Parathyroid adenoma (tissue), 2 donors: ENCODE results near the gene OSBPL8.

ENCODE experiments used
- H2AFZ ChIP-seq: fragments of 300-600 bp; sonication (generic); one replicate; pipeline ENCODE4 v1.7.0; 2017; ENCODE audit warnings: antibody characterized with exemption, mild to moderate bottlenecking
- H3K27ac ChIP-seq: fragments of 300-600 bp; sonication (generic); one replicate; pipeline ENCODE4 v1.7.0; 2017
- H3K27me3 ChIP-seq: fragments of 300-600 bp; sonication (generic); one replicate; pipeline ENCODE4 v1.7.0; 2017; ENCODE audit warnings: low read length; ENCODE audit not compliant: control insufficient read depth, insufficient read depth
- H3K36me3 ChIP-seq: fragments of 300-600 bp; sonication (generic); one replicate; pipeline ENCODE4 v1.7.0; 2017; ENCODE audit warnings: low read length; ENCODE audit not compliant: control insufficient read depth, insufficient read depth
- H3K4me1 ChIP-seq: fragments of 300-600 bp; sonication (generic); one replicate; pipeline ENCODE4 v1.7.0; 2017; ENCODE audit warnings: control low read depth
- H3K4me2 ChIP-seq: fragments of 300-600 bp; sonication (generic); one replicate; pipeline ENCODE4 v1.7.0; 2017; ENCODE audit warnings: low read length
- H3K4me3 ChIP-seq: fragments of 300-600 bp; sonication (generic); one replicate; pipeline ENCODE4 v1.7.0; 2017; ENCODE audit warnings: low read depth, low read length
- H3K79me2 ChIP-seq: fragments of 300-600 bp; sonication (generic); one replicate; pipeline ENCODE4 v1.7.0; 2017; ENCODE audit warnings: control low read depth
- H3K9ac ChIP-seq: fragments of 300-600 bp; sonication (generic); one replicate; pipeline ENCODE4 v1.7.0; 2017; ENCODE audit warnings: mild to moderate bottlenecking
- H3K9me3 ChIP-seq: fragments of 300-600 bp; sonication (generic); one replicate; pipeline ENCODE4 v1.7.0; 2017; ENCODE audit warnings: low read length; ENCODE audit not compliant: control insufficient read depth
- TF ChIP-seq, protein P1 (sequence below): fragments of 300-600 bp; sonication (generic); IDR thresholded peaks from one replicate; pipeline ENCODE4 v1.7.0; 2017; ENCODE audit warnings: antibody characterized with exemption, mild to moderate bottlenecking
- donor health status: primary hyperparathyroidism.

The OSBPL8 gene

DNA sequence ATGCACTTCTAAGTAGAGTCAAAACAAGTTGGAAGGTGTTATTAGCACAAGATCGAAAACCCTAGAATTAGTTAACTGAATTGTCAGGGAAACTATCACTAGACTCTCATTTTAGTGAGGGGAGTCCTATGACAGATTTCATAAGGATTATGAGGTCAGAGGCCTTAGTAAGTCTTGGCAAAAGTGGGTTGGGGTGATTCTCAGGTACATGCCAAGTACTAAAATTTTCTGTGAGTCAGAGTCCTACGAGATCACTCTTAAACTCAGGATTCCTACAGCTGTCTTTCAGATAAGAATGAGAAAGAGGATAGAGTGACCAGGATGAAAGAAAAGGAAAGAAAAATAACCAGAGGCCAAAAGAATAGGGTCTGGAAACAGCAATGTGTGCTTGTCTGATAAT, 160.5 kb downstream of the OSBPL8 start:
- Histone ChIP-seq H3K9me3 (no peaks in the 10 kb centered on the region), H3K27ac (no peak overlapping the region), H3K36me3 (no peaks in the 10 kb centered on the region), H3K4me3 (no peak overlapping the region), H3K27me3 (no peaks in the 10 kb centered on the region), H3K79me2 (no peaks in the 10 kb centered on the region), H2AFZ (no peak overlapping the region), H3K4me1 (no peaks in the 10 kb centered on the region), H3K9ac (no peak overlapping the region), H3K4me2 (no peak overlapping the region)
- TF ChIP-seq, protein P1, sequence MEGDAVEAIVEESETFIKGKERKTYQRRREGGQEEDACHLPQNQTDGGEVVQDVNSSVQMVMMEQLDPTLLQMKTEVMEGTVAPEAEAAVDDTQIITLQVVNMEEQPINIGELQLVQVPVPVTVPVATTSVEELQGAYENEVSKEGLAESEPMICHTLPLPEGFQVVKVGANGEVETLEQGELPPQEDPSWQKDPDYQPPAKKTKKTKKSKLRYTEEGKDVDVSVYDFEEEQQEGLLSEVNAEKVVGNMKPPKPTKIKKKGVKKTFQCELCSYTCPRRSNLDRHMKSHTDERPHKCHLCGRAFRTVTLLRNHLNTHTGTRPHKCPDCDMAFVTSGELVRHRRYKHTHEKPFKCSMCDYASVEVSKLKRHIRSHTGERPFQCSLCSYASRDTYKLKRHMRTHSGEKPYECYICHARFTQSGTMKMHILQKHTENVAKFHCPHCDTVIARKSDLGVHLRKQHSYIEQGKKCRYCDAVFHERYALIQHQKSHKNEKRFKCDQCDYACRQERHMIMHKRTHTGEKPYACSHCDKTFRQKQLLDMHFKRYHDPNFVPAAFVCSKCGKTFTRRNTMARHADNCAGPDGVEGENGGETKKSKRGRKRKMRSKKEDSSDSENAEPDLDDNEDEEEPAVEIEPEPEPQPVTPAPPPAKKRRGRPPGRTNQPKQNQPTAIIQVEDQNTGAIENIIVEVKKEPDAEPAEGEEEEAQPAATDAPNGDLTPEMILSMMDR, result no peak

GRCh38 chr12:76398106-76398505, 161.5 kb downstream of the OSBPL8 start:
- no peak overlapping the region for H3K4me3 ChIP-seq
- H3K4me2 ChIP-seq, result no peak overlapping the region
- no peaks in the 10 kb centered on the region for H3K4me1 ChIP-seq
- H3K27ac ChIP-seq, result no peak overlapping the region
- no peak overlapping the region for H3K9ac ChIP-seq
- no peak overlapping the region for H2AFZ ChIP-seq
- no peaks in the 10 kb centered on the region for H3K36me3 ChIP-seq
- H3K79me2 ChIP-seq, result no peaks in the 10 kb centered on the region
- no peaks in the 10 kb centered on the region for H3K27me3 ChIP-seq
- TF ChIP-seq, protein P1, result no peak
- H3K9me3 ChIP-seq, result no peaks in the 10 kb centered on the region

- Histone ChIP-seq H3K4me3 (no peak overlapping the region), H3K36me3 (no peaks in the 10 kb centered on the region), H3K27me3 (no peaks in the 10 kb centered on the region), H3K9me3 (no peaks in the 10 kb centered on the region), H2AFZ (no peak overlapping the region), H3K4me2 (no peak overlapping the region), H3K27ac (no peak overlapping the region), H3K79me2 (no peaks in the 10 kb centered on the region), H3K9ac (no peak overlapping the region), H3K4me1 (no peaks in the 10 kb centered on the region)
- TF ChIP-seq, protein P1, result no peak
Measured at GRCh38 chr12:76391461-76391860, 168.1 kb downstream of the OSBPL8 start.

- Histone ChIP-seq H3K9me3 (no peaks in the 10 kb centered on the region), H3K27me3 (no peaks in the 10 kb centered on the region), H3K79me2 (no peaks in the 10 kb centered on the region), H3K27ac (no peak overlapping the region), H3K9ac (no peak overlapping the region), H3K4me2 (no peak overlapping the region), H3K4me3 (no peak overlapping the region), H3K4me1 (no peaks in the 10 kb centered on the region), H3K36me3 (no peaks in the 10 kb centered on the region), H2AFZ (no peak overlapping the region)
- TF ChIP-seq, protein P1, result no peak
Measured at GRCh38 chr12:76387614-76388013, 172.0 kb downstream of the OSBPL8 start.

GRCh38 chr12:76384560-76384959, 175.0 kb downstream of the OSBPL8 start:
- no peaks in the 10 kb centered on the region for H3K4me1 ChIP-seq
- no peak overlapping the region for H3K4me2 ChIP-seq
- no peak overlapping the region for H3K9ac ChIP-seq
- no peaks in the 10 kb centered on the region for H3K27me3 ChIP-seq
- H3K27ac ChIP-seq, result no peak overlapping the region
- no peaks in the 10 kb centered on the region for H3K79me2 ChIP-seq
- no peak overlapping the region for H2AFZ ChIP-seq
- no peak overlapping the region for H3K4me3 ChIP-seq
- no peaks in the 10 kb centered on the region for H3K36me3 ChIP-seq
- H3K9me3 ChIP-seq, result no peaks in the 10 kb centered on the region
- TF ChIP-seq, protein P1, result no peak
